ENCODE results near the gene ARID3C. TPM values are rescaled to one million over a fixed set of nuclear protein-coding genes. Genes with fewer than 3 reads are reported as not detected.

The ARID3C gene, protein sequence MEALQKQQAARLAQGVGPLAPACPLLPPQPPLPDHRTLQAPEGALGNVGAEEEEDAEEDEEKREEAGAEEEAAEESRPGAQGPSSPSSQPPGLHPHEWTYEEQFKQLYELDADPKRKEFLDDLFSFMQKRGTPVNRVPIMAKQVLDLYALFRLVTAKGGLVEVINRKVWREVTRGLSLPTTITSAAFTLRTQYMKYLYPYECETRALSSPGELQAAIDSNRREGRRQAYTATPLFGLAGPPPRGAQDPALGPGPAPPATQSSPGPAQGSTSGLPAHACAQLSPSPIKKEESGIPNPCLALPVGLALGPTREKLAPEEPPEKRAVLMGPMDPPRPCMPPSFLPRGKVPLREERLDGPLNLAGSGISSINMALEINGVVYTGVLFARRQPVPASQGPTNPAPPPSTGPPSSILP
- total RNA-seq = under 1 TPM; 0.66 to 0.76 TPM

DNA sequence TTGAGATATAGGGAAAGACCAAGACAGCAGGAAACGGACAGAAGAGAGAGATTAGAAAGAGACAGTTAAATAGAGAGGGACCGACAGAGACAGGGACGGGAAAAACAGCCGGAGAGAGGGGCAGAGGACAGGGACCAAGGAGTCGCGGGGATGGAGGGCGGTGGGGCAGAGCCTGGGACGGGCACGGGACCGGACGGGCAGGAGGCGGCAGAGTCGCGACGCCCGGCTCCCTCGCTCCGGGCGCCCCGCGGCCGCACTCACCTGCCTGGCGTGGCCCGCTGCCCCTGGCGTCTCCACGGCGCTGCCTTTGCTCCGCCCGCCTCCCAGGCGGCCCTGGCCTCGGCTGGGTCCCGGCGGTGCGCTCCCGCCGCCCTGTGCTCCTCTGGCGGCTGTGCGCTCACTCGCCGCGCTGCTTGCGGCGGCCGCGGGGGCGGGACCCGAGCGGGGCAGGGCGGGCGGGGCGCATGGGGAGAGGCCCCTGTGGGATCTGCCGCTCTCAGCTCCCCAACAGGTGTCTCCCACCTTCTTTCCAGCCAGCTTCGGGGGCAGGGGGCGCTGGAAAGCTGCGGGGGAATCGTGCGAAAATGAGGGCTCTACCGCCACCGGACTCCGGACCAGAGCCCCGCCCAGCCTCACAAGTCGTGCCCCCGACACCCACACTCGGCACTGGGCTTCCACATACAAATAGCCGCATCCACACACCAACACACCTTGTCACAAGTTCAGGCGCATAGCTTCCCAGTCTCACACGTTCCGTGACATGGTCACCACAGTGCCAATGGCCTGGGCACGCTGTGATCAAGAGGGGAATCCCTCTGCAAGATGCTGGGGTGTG, at the start of gene ARID3C:
Gene ARID3C, minus strand, starts transcription at position 411 of the 835 bp plus-strand sequence. CDS start 1,052 bp downstream, outside the sequence.
- no peaks in the 10 kb centered on the region for H3K36me3 Mint-ChIP-seq (ENCODE audit: low read depth)
- H3K27me3 Mint-ChIP-seq = peaks cover 41% of the 10 kb centered on the region
- ChIA-PET CTCF (interaction anchor here (0.7 to 2.6 kb wide), 3 partner anchors 9 to 25 kb away, joined by 3 to 9 read pairs (median 8); partner anchors contain the start of genes DCTN3 and GALT), POLR2A (interaction anchor here (1.0 kb wide), 1 partner anchor 9 kb away, joined by 6 read pairs; no protein-coding TSS in a partner anchor)
- H3K27ac Mint-ChIP-seq = peak within 1 kb of the TSS; percentile 15
- peak within 1 kb of the TSS; percentile 62 for H3K4me3 Mint-ChIP-seq
- ATAC-seq (peak; percentile 78), DNase-seq (peak; percentile 69)
- H3K9me3 Mint-ChIP-seq (ENCODE audit: low read depth) = no peaks in the 10 kb centered on the region
- H3K4me1 Mint-ChIP-seq = peaks cover 16% of the 10 kb centered on the region
- intact Hi-C loops (cut with DNase I, micrococcal nuclease) = no loop called here

- Mint-ChIP-seq H3K4me3 (no peak overlapping the region), H3K36me3 (ENCODE audit: low read depth) (no peaks in the 10 kb centered on the region), H3K9me3 (ENCODE audit: low read depth) (no peaks in the 10 kb centered on the region), H3K27ac (no peak overlapping the region), H3K4me1 (peaks cover 2% of the 10 kb centered on the region), H3K27me3 (no peaks in the 10 kb centered on the region)
- ChIA-PET CTCF (interaction anchor here (0.7 to 2.0 kb wide), 5 partner anchors 15 to 107 kb away, joined by 3 to 15 read pairs (median 6); partner anchors contain the start of gene GALT), POLR2A (no interaction called here)
- ATAC-seq = no peak
- DNase-seq = no peak
- intact Hi-C loops (cut with DNase I, micrococcal nuclease) = loop anchor here (1.0 kb wide), 1 partner anchor 26 kb away; no protein-coding TSS in a partner anchor
Observed at GRCh38 chr9:34675869-34676268, 47.0 kb upstream of the ARID3C start.

DNA sequence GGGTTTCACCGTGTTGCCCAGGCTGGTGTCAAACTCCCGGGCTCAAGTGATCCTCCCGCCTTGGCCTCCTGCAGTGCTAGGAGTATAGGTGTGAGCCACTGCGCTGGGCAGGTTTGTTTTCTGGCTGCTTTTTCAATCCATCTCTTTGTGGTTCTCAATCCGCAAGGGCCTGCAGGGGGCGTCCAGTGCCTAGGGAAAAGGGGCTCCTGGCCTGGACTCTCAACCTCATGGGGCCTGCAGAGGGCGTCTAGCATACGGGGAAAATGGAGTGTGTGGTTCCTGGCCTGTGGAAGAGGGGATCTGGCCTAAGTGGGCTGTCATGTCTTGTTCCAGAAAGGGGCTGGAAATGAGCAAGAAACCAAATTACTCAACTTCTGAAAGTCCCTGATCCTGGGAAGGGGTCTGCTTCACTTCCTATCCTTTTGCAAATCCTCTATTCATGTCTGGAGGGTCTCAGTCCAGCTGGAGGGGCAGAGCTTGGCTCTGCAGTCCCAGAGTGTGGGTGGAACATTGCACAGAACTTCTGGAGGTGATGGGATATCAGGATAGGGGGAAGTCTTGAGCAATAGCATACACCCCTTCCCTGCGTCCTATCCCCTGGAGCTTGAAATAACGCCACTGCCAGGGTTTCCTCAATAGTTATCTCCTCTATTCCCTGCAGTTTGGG, 46.3 kb upstream of the ARID3C start:
- POLR2A ChIA-PET = no interaction called here
- H3K27me3 Mint-ChIP-seq = no peaks in the 10 kb centered on the region
- intact Hi-C loops (cut with DNase I, micrococcal nuclease) = loop anchor here (1.0 kb wide), 1 partner anchor 27 kb away; no protein-coding TSS in a partner anchor
- CTCF ChIA-PET = interaction anchor here (0.6 to 2.0 kb wide), 7 partner anchors 14 to 108 kb away, joined by 3 to 15 read pairs (median 4); partner anchors contain the start of gene GALT
- ATAC-seq (peak; percentile 80), DNase-seq (peak; percentile 81)
- peaks cover 3% of the 10 kb centered on the region for H3K36me3 Mint-ChIP-seq (ENCODE audit: low read depth)
- H3K4me1 Mint-ChIP-seq = peaks cover 2% of the 10 kb centered on the region
- no peaks in the 10 kb centered on the region for H3K9me3 Mint-ChIP-seq (ENCODE audit: low read depth)
- H3K4me3 Mint-ChIP-seq = no peak overlapping the region
- H3K27ac Mint-ChIP-seq = no peak overlapping the region

DNA sequence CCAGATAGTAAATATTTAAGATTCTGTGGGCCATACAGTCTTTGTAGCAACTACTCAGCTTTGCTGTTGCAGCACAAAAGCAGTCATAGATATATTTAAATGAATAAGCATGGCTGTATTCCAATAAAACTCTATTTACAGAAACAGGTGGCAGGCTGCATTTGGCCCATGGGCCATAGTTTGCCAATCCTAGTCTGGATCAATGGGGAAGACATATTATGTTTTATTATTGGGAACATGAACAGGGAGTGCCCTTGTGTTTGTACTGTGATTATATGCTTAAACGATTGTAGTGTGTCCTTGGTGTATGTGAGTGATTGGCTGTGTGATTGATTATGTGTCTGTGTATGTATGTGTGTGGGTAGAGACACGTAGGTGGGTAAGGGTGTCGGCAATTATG, 45.6 kb upstream of the ARID3C start:
- H3K4me3 Mint-ChIP-seq = no peak overlapping the region
- intact Hi-C loops (cut with DNase I, micrococcal nuclease) = no loop called here
- CTCF ChIA-PET = interaction anchor here (0.6 to 1.8 kb wide), 4 partner anchors 27 to 541 kb away, joined by 3 to 15 read pairs (median 4); no protein-coding TSS in a partner anchor
- H3K36me3 Mint-ChIP-seq (ENCODE audit: low read depth) = peaks cover 7% of the 10 kb centered on the region
- POLR2A ChIA-PET = no interaction called here
- no peaks in the 10 kb centered on the region for H3K27me3 Mint-ChIP-seq
- H3K9me3 Mint-ChIP-seq (ENCODE audit: low read depth) = peaks cover 4% of the 10 kb centered on the region
- DNase-seq (no peak), ATAC-seq (no peak)
- H3K27ac Mint-ChIP-seq = no peak overlapping the region
- peaks cover 2% of the 10 kb centered on the region for H3K4me1 Mint-ChIP-seq

DNA sequence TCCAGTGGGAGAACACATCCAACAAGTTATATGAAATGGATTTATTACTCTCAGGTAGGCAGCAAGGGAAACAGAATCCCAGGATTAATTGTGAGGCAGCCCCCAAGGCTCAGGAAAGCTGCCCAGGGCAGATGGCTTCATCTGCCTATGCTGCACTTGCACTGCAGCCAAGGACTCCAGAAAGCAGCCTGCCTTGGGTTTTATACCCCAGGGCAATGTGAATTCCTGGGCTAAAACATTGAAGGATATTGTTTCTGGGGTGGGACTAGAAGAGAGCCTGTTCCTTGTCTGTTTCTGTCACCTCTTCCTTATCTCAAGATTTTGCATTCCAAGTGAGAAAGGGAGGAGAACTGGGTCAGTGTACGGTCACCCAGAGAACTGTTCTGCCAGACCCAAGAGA, 42.4 kb upstream of the ARID3C start:
- Mint-ChIP-seq H3K9me3 (ENCODE audit: low read depth) (peaks cover 12% of the 10 kb centered on the region), H3K4me1 (peaks cover 2% of the 10 kb centered on the region), H3K27ac (no peak overlapping the region), H3K4me3 (no peak overlapping the region), H3K36me3 (ENCODE audit: low read depth) (peaks cover 19% of the 10 kb centered on the region), H3K27me3 (no peaks in the 10 kb centered on the region)
- ChIA-PET POLR2A (no interaction called here), CTCF (interaction anchor here (1.1 kb wide), 1 partner anchor 9 kb away, joined by 3 read pairs; no protein-coding TSS in a partner anchor)
- DNase-seq (no peak), ATAC-seq (no peak)
- intact Hi-C loops (cut with DNase I, micrococcal nuclease) = no loop called here

DNA sequence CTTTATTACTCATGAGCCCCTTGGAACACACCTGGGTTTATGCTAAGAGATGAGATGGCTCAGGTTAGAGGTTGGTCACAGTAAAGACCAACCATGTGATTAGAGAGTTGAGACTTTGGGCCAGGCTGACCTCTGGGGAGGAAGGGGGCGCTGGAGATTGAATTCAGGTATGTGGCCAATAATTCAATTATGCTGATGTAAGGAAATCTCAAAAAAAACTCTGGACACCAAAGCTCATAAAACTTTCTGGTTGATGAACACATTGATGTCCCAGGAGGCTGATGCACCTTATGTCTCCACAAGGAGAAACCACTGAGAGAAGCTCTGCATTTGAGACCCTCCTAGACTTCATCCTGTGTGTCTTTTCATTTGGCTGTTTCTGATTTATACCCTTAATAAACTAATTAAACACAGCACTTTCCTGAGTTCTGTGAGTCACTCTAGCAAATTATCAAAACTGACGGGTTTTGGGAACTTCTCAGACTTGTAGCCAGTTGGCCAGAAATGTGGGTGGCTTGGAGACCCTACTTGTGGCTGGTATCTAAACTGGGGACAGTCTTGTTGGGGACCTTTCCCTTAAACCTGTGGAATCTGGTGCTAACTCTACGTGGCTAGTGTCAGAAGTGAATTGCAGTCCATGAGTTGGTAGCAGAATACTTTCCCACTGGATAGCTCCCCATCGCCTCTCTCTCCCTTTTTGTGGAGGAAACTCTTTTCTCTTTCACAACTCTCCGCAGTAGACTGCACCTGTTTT, 41.1 kb upstream of the ARID3C start:
- Mint-ChIP-seq H3K4me3 (no peak overlapping the region), H3K9me3 (ENCODE audit: low read depth) (peaks cover 12% of the 10 kb centered on the region), H3K27ac (no peak overlapping the region), H3K4me1 (peaks cover 5% of the 10 kb centered on the region), H3K36me3 (ENCODE audit: low read depth) (peaks cover 19% of the 10 kb centered on the region), H3K27me3 (no peaks in the 10 kb centered on the region)
- POLR2A ChIA-PET = no interaction called here
- intact Hi-C loops (cut with DNase I, micrococcal nuclease) = loop anchor here in 1 of 2 experiments (10.0 kb wide), 3 partner anchors 625 to 1145 kb away; partner anchors contain the start of genes HINT2, SPAG8, TESK1 and UBAP2
- no peak for ATAC-seq
- CTCF ChIA-PET = interaction anchor here (0.6 to 1.2 kb wide), 3 partner anchors 8 to 69 kb away, joined by 3 to 5 read pairs (median 4); no protein-coding TSS in a partner anchor
- no peak for DNase-seq

GRCh38 chr9:34665381-34666250, 36.8 kb upstream of the ARID3C start:
- DNase-seq (peak; percentile 93), ATAC-seq (peak; percentile 75)
- no peaks in the 10 kb centered on the region for H3K27me3 Mint-ChIP-seq
- ChIA-PET POLR2A (interaction anchor here (0.9 kb wide), 1 partner anchor 29 kb away, joined by 3 read pairs; the partner anchor contains the start of gene SIGMAR1), CTCF (interaction anchor here (0.7 to 3.1 kb wide), 7 partner anchors 19 to 1528 kb away, joined by 3 to 23 read pairs (median 5); partner anchors contain the start of genes DCTN3, GALT and SIGMAR1)
- peak overlapping the region; percentile 77 for H3K4me3 Mint-ChIP-seq
- intact Hi-C loops (cut with DNase I, micrococcal nuclease) = loop anchor here (1.0 to 10.0 kb wide), 15 partner anchors 19 to 1149 kb away; partner anchors contain the start of genes DNAI1 (in 2 of the 2), FAM219A (in 2 of the 2), GALT (in 2 of the 2) and DCTN3 (in 1 of the 2)
- H3K27ac Mint-ChIP-seq = peak overlapping the region; percentile 87
- H3K9me3 Mint-ChIP-seq (ENCODE audit: low read depth) = peaks cover 12% of the 10 kb centered on the region
- H3K4me1 Mint-ChIP-seq = peaks cover 33% of the 10 kb centered on the region
- peaks cover 19% of the 10 kb centered on the region for H3K36me3 Mint-ChIP-seq (ENCODE audit: low read depth)

DNA sequence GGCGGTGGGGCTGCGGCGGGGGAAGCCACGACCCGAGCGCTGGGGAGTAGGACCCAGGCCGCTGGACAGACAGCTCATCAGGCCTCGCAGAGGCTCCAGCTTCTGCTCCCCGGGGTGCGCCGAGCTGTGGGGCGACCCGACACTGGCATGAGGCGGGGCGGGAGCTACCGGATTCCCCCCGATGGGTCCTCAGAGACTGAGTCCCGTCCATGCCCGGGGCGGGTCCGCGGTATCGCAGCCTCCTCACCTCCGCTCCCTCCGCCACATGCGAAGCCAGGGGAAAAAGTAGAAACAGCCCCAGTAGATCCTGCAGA, 36.2 kb upstream of the ARID3C start:
- ChIA-PET POLR2A (interaction anchor here (0.9 kb wide), 1 partner anchor 28 kb away, joined by 3 read pairs; the partner anchor contains the start of gene SIGMAR1), CTCF (interaction anchor here (0.6 to 3.1 kb wide), 13 partner anchors 14 to 1529 kb away, joined by 3 to 23 read pairs (median 3); partner anchors contain the start of genes DCTN3, FANCG, GALT and IL11RA)
- ATAC-seq = peak; percentile 17
- peaks cover 12% of the 10 kb centered on the region for H3K9me3 Mint-ChIP-seq (ENCODE audit: low read depth)
- peaks cover 19% of the 10 kb centered on the region for H3K36me3 Mint-ChIP-seq (ENCODE audit: low read depth)
- DNase-seq = no peak
- H3K4me1 Mint-ChIP-seq = peaks cover 33% of the 10 kb centered on the region
- no peaks in the 10 kb centered on the region for H3K27me3 Mint-ChIP-seq
- peak overlapping the region; percentile 77 for H3K4me3 Mint-ChIP-seq
- H3K27ac Mint-ChIP-seq = peak overlapping the region; percentile 87
- intact Hi-C loops (cut with DNase I, micrococcal nuclease) = loop anchor here (1.0 to 10.0 kb wide), 14 partner anchors 19 to 1150 kb away; partner anchors contain the start of genes DNAI1 (in 2 of the 2), FAM219A (in 2 of the 2), GALT (in 2 of the 2) and DNAJB5 (in 1 of the 2)
